H9 (cell line): ENCODE measurements around the gene SLC19A1. TPM values are rescaled to one million over a fixed set of nuclear protein-coding genes. Genes with fewer than 3 reads are reported as not detected.

Source experiments
- DNase-seq: peaks from one replicate; pipeline ENCODE4 v3.0.0-alpha.2; 2017
- H2AFZ ChIP-seq: one replicate; pipeline ENCODE4 v1.6.1; 2013; ENCODE audit warnings: mild to moderate bottlenecking, low read length, control low read depth, moderate library complexity
- H2AK5ac ChIP-seq: 2 replicates; pipeline ENCODE4 v1.6.1; 2013; ENCODE audit warnings: low read length, control low read depth, mixed read lengths; ENCODE audit not compliant: insufficient read length
- H2BK120ac ChIP-seq: one replicate; pipeline ENCODE4 v1.6.1; 2013; ENCODE audit warnings: low read depth, mild to moderate bottlenecking, low read length, control low read depth, inconsistent platforms; ENCODE audit not compliant: poor library complexity, severe bottlenecking
- H2BK12ac ChIP-seq: 2 replicates; pipeline ENCODE4 v1.6.1; 2013; ENCODE audit warnings: low read length, control low read depth, mixed read lengths, low read depth; ENCODE audit not compliant: insufficient read length
- H2BK15ac ChIP-seq: 2 replicates; pipeline ENCODE4 v1.6.1; 2013; ENCODE audit warnings: low read depth, low read length, control low read depth
- H2BK20ac ChIP-seq: one replicate; pipeline ENCODE4 v1.6.1; 2013; ENCODE audit warnings: low read depth, mild to moderate bottlenecking, low read length, control low read depth, inconsistent platforms; ENCODE audit not compliant: poor library complexity, severe bottlenecking
- H2BK5ac ChIP-seq: 2 replicates; pipeline ENCODE4 v1.6.1; 2013; ENCODE audit warnings: low read length, control low read depth, mixed read lengths; ENCODE audit not compliant: insufficient read length
- H3K14ac ChIP-seq: 2 replicates; pipeline ENCODE4 v1.6.1; 2013; ENCODE audit warnings: low read length, control low read depth; ENCODE audit not compliant: insufficient read depth
- H3K18ac ChIP-seq: 2 replicates; pipeline ENCODE4 v1.6.1; 2013; ENCODE audit warnings: low read depth, mild to moderate bottlenecking, mixed read lengths, low read length, control low read depth; ENCODE audit not compliant: insufficient read length
- H3K23ac ChIP-seq: 2 replicates; pipeline ENCODE4 v1.6.1; 2013; ENCODE audit warnings: low read length, control low read depth, mixed read lengths, low read depth; ENCODE audit not compliant: insufficient read length
- H3K23me2 ChIP-seq: 2 replicates; pipeline ENCODE4 v1.6.1; 2013; ENCODE audit warnings: low read depth, mild to moderate bottlenecking, mixed read lengths, low read length, control low read depth; ENCODE audit not compliant: insufficient read length, poor library complexity, severe bottlenecking
- H3K27ac ChIP-seq: 2 replicates; pipeline ENCODE4 v1.5.1; 2013; ENCODE audit warnings: low read length, control low read depth, mixed read lengths, low read depth; ENCODE audit not compliant: insufficient read length
- H3K27me3 ChIP-seq: 2 replicates; pipeline ENCODE4 v1.6.1; 2013; ENCODE audit warnings: low read length, control low read depth, inconsistent platforms; ENCODE audit not compliant: insufficient read depth
- H3K4ac ChIP-seq: 2 replicates; pipeline ENCODE4 v1.6.1; 2013; ENCODE audit warnings: low read depth, mild to moderate bottlenecking, control low read depth, inconsistent platforms, low read length, moderate library complexity
- H3K4me1 ChIP-seq: 2 replicates; pipeline ENCODE4 v1.6.1; 2013; ENCODE audit warnings: low read length, control low read depth, inconsistent platforms; ENCODE audit not compliant: insufficient read depth
- H3K4me2 ChIP-seq: 2 replicates; pipeline ENCODE4 v1.6.1; 2013; ENCODE audit warnings: low read length, control low read depth, mixed read lengths; ENCODE audit not compliant: insufficient read length, insufficient read depth
- H3K56ac ChIP-seq: 2 replicates; pipeline ENCODE4 v1.6.1; 2013; ENCODE audit warnings: low read depth, mild to moderate bottlenecking, mixed read lengths, low read length, control low read depth; ENCODE audit not compliant: insufficient read length
- H3K79me1 ChIP-seq: 2 replicates; pipeline ENCODE4 v1.6.1; 2013; ENCODE audit warnings: low read depth, mild to moderate bottlenecking, moderate library complexity, low read length, control low read depth, inconsistent platforms; ENCODE audit not compliant: insufficient read depth, poor library complexity, severe bottlenecking
- H3K79me2 ChIP-seq: 2 replicates; pipeline ENCODE4 v1.6.1; 2013; ENCODE audit warnings: low read length, control low read depth, inconsistent platforms; ENCODE audit not compliant: insufficient read depth
- H3K9ac ChIP-seq: 2 replicates; pipeline ENCODE4 v1.6.1; 2013; ENCODE audit warnings: low read length, control low read depth, mixed read lengths; ENCODE audit not compliant: insufficient read length; ENCODE audit errors: extremely low read depth
- H3K9me3 ChIP-seq: one replicate; pipeline ENCODE4 v1.6.1; 2013; ENCODE audit warnings: low read depth, low read length, inconsistent platforms; ENCODE audit not compliant: control insufficient read depth
- H3T11ph ChIP-seq: one replicate; pipeline ENCODE4 v1.6.1; 2013; ENCODE audit warnings: mild to moderate bottlenecking, low read length, control low read depth, inconsistent platforms
- H4K20me1 ChIP-seq: one replicate; pipeline ENCODE4 v1.6.1; 2013; ENCODE audit not compliant: control insufficient read depth, insufficient read length, insufficient read depth
- H4K5ac ChIP-seq: 2 replicates; pipeline ENCODE4 v1.6.1; 2013; ENCODE audit warnings: low read depth, mild to moderate bottlenecking, mixed read lengths, low read length, control low read depth; ENCODE audit not compliant: insufficient read length
- H4K8ac ChIP-seq: replicated peaks from 2 replicates; pipeline ENCODE4 v1.6.1; 2013; ENCODE audit warnings: low read length, control low read depth, mixed read lengths, low read depth; ENCODE audit not compliant: insufficient read length
- H4K91ac ChIP-seq: 2 replicates; pipeline ENCODE4 v1.6.1; 2013; ENCODE audit warnings: low read depth, mild to moderate bottlenecking, moderate library complexity, mixed read lengths, low read length, control low read depth; ENCODE audit not compliant: insufficient read length
- H3K27ac Mint-ChIP-seq, 3 experiments: 2 replicates in 2 of 3; 3 replicates in 1 of 3; pipeline ENCODE4 v1.8.0; 2020 to 2021; ENCODE audit warnings: mixed read lengths in 3 of 3, mild to moderate bottlenecking in 1 of 3, moderate library complexity in 1 of 3
- H3K27me3 Mint-ChIP-seq: 2 replicates; pipeline ENCODE4 v1.8.0; 2021; ENCODE audit warnings: low read depth, mild to moderate bottlenecking, moderate library complexity, mixed read lengths
- H3K36me3 Mint-ChIP-seq, 3 experiments: 2 replicates in 2 of 3; 3 replicates in 1 of 3; pipeline ENCODE4 v1.8.0; 2020 to 2021; ENCODE audit warnings: low read depth in 3 of 3, mixed read lengths in 3 of 3; ENCODE audit not compliant: insufficient read depth in 1 of 3
- H3K4me1 Mint-ChIP-seq, 2 experiments: 2 replicates each; pipeline ENCODE4 v1.8.0; 2020; ENCODE audit warnings: mixed read lengths in 2 of 2
- H3K4me3 Mint-ChIP-seq, 2 experiments: 2 replicates in 1 of 2; 3 replicates in 1 of 2; pipeline ENCODE4 v1.8.0; 2020 to 2021; ENCODE audit warnings: mild to moderate bottlenecking in 2 of 2, mixed read lengths in 2 of 2, moderate library complexity in 1 of 2
- H3K9me3 Mint-ChIP-seq, 2 experiments: 2 replicates in 1 of 2; 3 replicates in 1 of 2; pipeline ENCODE4 v1.8.0; 2020; ENCODE audit warnings: mild to moderate bottlenecking in 2 of 2, mixed read lengths in 2 of 2, moderate library complexity in 1 of 2
- WGBS: extraction: QIAGEN DNeasy Blood & Tissue Kit; methylation state at CpG from one replicate; pipeline ENCODE4 v1.1.7; 2013; ENCODE audit warnings: missing lambda C conversion rate, low lambda C conversion rate, mixed read lengths; ENCODE audit not compliant: insufficient read length; ENCODE audit errors: extremely low coverage; 5-methylcytosine and 5-hydroxymethylcytosine counted together
- total RNA-seq: library from RNA; stranded (reverse); gene quantifications from 2 replicates; pipeline ENCODE4 v1.2.1, GENCODE V29; 2021
- TF ChIP-seq, protein P1 (sequence below): fragments of 200-600 bp; sonication (generic); conservative IDR thresholded peaks from 3 replicates; pipeline ENCODE4 v1.8.0; 2021; ENCODE audit warnings: antibody characterized with exemption, mild to moderate bottlenecking

The SLC19A1 gene
- total RNA-seq, 1 experiment from 2014 or later: 32.4 TPM

GRCh38 chr21:45581322-45581712 lies 39.1 kb upstream of the SLC19A1 start:
- H4K8ac ChIP-seq: no peak overlapping the region
- H3K4me1 ChIP-seq: no peaks in the 10 kb centered on the region
- H3K27me3 ChIP-seq: no peaks in the 10 kb centered on the region
- H2BK15ac ChIP-seq: no peak overlapping the region
- H2BK5ac ChIP-seq: no peak overlapping the region
- H3K4me1 Mint-ChIP-seq: no peaks in the 10 kb centered on the region; a peak in 1 of 4 replicates
- H2BK120ac ChIP-seq: no peak overlapping the region
- H4K5ac ChIP-seq: no peak overlapping the region
- H3K23me2 ChIP-seq: no peaks in the 10 kb centered on the region
- H4K20me1 ChIP-seq: no peaks in the 10 kb centered on the region
- no peak overlapping the region for H4K91ac ChIP-seq
- no peak overlapping the region for H2AFZ ChIP-seq
- H3K9me3 ChIP-seq: peaks cover 10% of the 10 kb centered on the region
- H3K79me2 ChIP-seq: no peaks in the 10 kb centered on the region
- H2BK20ac ChIP-seq: no peak overlapping the region
- no peak overlapping the region for H3K14ac ChIP-seq
- no peak overlapping the region for H3K27ac ChIP-seq
- H3K27me3 Mint-ChIP-seq: peaks cover 36% of the 10 kb centered on the region
- H3T11ph ChIP-seq: no peak overlapping the region
- H3K9me3 Mint-ChIP-seq: peaks cover 30 to 36% of the 10 kb centered on the region in 2 experiments
- no CpG with 5 or more reads among the region's 13 CpGs for WGBS
- H3K36me3 Mint-ChIP-seq: peaks cover under 1 to 12% (median 8%) of the 10 kb centered on the region in 3 experiments; a peak in 4 of 7 replicates
- no peak overlapping the region for H3K4me2 ChIP-seq
- no peak overlapping the region for H3K23ac ChIP-seq
- no peak overlapping the region for H2AK5ac ChIP-seq
- no peak overlapping the region for H3K9ac ChIP-seq
- no peaks in the 10 kb centered on the region for H3K79me1 ChIP-seq
- TF ChIP-seq, protein P1, sequence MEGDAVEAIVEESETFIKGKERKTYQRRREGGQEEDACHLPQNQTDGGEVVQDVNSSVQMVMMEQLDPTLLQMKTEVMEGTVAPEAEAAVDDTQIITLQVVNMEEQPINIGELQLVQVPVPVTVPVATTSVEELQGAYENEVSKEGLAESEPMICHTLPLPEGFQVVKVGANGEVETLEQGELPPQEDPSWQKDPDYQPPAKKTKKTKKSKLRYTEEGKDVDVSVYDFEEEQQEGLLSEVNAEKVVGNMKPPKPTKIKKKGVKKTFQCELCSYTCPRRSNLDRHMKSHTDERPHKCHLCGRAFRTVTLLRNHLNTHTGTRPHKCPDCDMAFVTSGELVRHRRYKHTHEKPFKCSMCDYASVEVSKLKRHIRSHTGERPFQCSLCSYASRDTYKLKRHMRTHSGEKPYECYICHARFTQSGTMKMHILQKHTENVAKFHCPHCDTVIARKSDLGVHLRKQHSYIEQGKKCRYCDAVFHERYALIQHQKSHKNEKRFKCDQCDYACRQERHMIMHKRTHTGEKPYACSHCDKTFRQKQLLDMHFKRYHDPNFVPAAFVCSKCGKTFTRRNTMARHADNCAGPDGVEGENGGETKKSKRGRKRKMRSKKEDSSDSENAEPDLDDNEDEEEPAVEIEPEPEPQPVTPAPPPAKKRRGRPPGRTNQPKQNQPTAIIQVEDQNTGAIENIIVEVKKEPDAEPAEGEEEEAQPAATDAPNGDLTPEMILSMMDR: no peak
- H3K4ac ChIP-seq: no peak overlapping the region
- no peak overlapping the region for H3K56ac ChIP-seq
- DNase-seq: no peak
- no peak overlapping the region for H2BK12ac ChIP-seq
- H3K18ac ChIP-seq: no peak overlapping the region
- H3K27ac Mint-ChIP-seq: no peak overlapping the region; a peak in 1 of 7 replicates
- H3K4me3 Mint-ChIP-seq: no peak overlapping the region
